GM12891 (cell line): Measurements from ENCODE around the gene CIRBP.

Experiments
- PAX5 ChIP-seq: IDR thresholded peaks from 2 replicates; pipeline ENCODE4 v1.6.1; 2011; ENCODE audit warnings: low read length, moderate library complexity, mild to moderate bottlenecking; ENCODE audit not compliant: insufficient read depth, severe bottlenecking
- POLR2A ChIP-seq: IDR thresholded peaks from 2 replicates; pipeline ENCODE4 v1.6.1; 2011; ENCODE audit warnings: low read depth, low read length, control low read depth
- POLR2AphosphoS5 ChIP-seq: IDR thresholded peaks from 2 replicates; pipeline ENCODE4 v1.6.1; 2011; ENCODE audit warnings: low read depth, low read length, control low read depth
- POU2F2 ChIP-seq: IDR thresholded peaks from 2 replicates; pipeline ENCODE4 v1.6.1; 2011; ENCODE audit warnings: low read depth, mild to moderate bottlenecking, control low read depth, low read length, moderate library complexity
- SPI1 ChIP-seq: IDR thresholded peaks from 2 replicates; pipeline ENCODE4 v1.6.1; 2011; ENCODE audit warnings: low read depth, low read length, control low read depth
- TAF1 ChIP-seq: IDR thresholded peaks from 2 replicates; pipeline ENCODE4 v1.6.1; 2011; ENCODE audit warnings: low read depth, low read length, control low read depth

DNA sequence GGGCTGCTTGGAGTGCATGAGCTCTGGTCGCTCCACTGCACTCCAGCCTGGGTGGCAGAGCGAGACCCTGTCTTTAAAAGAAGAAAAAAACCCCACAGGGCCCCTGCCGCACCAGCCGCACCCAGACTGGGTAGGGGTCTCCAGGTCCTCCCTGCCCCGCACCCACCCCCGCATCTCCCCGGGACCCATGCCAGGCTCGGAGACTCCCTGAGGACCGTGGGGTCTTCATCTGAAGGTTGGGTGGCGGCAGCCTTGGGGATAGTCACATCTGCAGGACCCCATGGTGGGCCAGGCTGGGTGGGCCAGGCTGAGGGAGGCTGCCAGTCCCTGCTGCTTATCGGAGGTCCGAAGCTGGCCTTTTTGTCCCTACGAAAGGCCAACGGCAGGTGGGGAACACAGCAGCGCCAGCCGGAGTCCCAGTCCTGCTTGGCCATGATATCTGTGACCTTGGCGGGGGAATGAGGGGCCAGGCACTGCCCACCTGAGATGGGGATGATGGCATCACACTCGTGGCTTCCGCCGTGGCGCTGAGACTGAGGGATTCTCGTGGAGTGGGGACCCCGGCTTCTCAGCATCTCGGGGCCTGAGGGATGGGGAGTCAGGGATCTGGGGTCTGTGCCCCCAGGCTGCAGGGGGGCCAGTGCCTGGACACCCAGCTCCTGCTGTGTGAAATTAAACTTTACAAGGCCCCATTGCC, 27.6 kb downstream of the CIRBP start:
- TF ChIP-seq SPI1 (no peak), POU2F2 (no peak), POLR2A (no peak), POLR2AphosphoS5 (no peak), PAX5 (no peak), TAF1 (no peak)
